ENCODE results near the gene RAET1L.

DNA sequence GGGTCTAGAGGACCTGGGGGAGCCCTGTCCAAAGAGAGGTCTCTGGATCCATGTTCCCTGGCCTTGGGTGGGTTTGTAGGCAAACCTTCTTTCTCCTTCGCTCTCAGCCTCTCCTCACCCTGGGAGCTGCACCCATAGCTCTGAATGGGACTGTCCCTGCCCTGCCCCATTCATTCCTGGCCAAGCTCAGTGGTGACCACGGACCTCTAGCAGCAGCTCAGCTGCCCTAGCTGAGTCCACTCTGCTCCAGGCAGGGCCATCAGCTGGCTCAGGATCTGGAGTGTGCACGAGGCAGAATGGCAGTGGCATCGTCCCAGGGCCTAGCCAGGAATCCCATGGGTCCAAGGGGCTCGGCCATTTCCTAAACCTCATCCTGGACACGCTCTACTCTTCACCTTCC is 38.3 kb upstream of the RAET1L start:
- TF ChIP-seq, protein P1, sequence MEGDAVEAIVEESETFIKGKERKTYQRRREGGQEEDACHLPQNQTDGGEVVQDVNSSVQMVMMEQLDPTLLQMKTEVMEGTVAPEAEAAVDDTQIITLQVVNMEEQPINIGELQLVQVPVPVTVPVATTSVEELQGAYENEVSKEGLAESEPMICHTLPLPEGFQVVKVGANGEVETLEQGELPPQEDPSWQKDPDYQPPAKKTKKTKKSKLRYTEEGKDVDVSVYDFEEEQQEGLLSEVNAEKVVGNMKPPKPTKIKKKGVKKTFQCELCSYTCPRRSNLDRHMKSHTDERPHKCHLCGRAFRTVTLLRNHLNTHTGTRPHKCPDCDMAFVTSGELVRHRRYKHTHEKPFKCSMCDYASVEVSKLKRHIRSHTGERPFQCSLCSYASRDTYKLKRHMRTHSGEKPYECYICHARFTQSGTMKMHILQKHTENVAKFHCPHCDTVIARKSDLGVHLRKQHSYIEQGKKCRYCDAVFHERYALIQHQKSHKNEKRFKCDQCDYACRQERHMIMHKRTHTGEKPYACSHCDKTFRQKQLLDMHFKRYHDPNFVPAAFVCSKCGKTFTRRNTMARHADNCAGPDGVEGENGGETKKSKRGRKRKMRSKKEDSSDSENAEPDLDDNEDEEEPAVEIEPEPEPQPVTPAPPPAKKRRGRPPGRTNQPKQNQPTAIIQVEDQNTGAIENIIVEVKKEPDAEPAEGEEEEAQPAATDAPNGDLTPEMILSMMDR (IDR thresholded peaks at IDR 0.05): no peak
- TF ChIP-seq, protein P2, sequence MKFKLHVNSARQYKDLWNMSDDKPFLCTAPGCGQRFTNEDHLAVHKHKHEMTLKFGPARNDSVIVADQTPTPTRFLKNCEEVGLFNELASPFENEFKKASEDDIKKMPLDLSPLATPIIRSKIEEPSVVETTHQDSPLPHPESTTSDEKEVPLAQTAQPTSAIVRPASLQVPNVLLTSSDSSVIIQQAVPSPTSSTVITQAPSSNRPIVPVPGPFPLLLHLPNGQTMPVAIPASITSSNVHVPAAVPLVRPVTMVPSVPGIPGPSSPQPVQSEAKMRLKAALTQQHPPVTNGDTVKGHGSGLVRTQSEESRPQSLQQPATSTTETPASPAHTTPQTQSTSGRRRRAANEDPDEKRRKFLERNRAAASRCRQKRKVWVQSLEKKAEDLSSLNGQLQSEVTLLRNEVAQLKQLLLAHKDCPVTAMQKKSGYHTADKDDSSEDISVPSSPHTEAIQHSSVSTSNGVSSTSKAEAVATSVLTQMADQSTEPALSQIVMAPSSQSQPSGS (CRISPR knock-in tag; IDR thresholded peaks at IDR 0.05; ENCODE audit: borderline replicate concordance, low read depth): no peak
- TF ChIP-seq, protein P3, sequence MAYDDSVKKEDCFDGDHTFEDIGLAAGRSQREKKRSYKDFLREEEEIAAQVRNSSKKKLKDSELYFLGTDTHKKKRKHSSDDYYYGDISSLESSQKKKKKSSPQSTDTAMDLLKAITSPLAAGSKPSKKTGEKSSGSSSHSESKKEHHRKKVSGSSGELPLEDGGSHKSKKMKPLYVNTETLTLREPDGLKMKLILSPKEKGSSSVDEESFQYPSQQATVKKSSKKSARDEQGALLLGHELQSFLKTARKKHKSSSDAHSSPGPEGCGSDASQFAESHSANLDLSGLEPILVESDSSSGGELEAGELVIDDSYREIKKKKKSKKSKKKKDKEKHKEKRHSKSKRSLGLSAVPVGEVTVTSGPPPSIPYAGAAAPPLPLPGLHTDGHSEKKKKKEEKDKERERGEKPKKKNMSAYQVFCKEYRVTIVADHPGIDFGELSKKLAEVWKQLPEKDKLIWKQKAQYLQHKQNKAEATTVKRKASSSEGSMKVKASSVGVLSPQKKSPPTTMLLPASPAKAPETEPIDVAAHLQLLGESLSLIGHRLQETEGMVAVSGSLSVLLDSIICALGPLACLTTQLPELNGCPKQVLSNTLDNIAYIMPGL (CRISPR knock-in tag; IDR thresholded peaks at IDR 0.05): no peak
- TF ChIP-seq, protein P4, sequence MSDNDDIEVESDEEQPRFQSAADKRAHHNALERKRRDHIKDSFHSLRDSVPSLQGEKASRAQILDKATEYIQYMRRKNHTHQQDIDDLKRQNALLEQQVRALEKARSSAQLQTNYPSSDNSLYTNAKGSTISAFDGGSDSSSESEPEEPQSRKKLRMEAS (CRISPR knock-in tag; IDR thresholded peaks at IDR 0.05): no peak
- TF ChIP-seq, protein P5, sequence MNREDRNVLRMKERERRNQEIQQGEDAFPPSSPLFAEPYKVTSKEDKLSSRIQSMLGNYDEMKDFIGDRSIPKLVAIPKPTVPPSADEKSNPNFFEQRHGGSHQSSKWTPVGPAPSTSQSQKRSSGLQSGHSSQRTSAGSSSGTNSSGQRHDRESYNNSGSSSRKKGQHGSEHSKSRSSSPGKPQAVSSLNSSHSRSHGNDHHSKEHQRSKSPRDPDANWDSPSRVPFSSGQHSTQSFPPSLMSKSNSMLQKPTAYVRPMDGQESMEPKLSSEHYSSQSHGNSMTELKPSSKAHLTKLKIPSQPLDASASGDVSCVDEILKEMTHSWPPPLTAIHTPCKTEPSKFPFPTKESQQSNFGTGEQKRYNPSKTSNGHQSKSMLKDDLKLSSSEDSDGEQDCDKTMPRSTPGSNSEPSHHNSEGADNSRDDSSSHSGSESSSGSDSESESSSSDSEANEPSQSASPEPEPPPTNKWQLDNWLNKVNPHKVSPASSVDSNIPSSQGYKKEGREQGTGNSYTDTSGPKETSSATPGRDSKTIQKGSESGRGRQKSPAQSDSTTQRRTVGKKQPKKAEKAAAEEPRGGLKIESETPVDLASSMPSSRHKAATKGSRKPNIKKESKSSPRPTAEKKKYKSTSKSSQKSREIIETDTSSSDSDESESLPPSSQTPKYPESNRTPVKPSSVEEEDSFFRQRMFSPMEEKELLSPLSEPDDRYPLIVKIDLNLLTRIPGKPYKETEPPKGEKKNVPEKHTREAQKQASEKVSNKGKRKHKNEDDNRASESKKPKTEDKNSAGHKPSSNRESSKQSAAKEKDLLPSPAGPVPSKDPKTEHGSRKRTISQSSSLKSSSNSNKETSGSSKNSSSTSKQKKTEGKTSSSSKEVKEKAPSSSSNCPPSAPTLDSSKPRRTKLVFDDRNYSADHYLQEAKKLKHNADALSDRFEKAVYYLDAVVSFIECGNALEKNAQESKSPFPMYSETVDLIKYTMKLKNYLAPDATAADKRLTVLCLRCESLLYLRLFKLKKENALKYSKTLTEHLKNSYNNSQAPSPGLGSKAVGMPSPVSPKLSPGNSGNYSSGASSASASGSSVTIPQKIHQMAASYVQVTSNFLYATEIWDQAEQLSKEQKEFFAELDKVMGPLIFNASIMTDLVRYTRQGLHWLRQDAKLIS (CRISPR knock-in tag; IDR thresholded peaks at IDR 0.05; ENCODE audit: borderline replicate concordance): no peak
- TF ChIP-seq SP1 (CRISPR knock-in tag; conservative IDR thresholded peaks at IDR 0.05) (no peak), CREB1 (CRISPR knock-in tag; IDR thresholded peaks at IDR 0.05) (no peak), ZNF138 (CRISPR knock-in tag; conservative IDR thresholded peaks at IDR 0.05) (no peak), TEAD4 (CRISPR knock-in tag; IDR thresholded peaks at IDR 0.05) (no peak), FOXP1 (CRISPR knock-in tag; IDR thresholded peaks at IDR 0.05; ENCODE audit: borderline replicate concordance) (no peak), HMGA2 (CRISPR knock-in tag; IDR thresholded peaks at IDR 0.05) (no peak), TCF7 (CRISPR knock-in tag; IDR thresholded peaks at IDR 0.05; ENCODE audit: low read depth) (no peak)
- TF ChIP-seq, protein P6, sequence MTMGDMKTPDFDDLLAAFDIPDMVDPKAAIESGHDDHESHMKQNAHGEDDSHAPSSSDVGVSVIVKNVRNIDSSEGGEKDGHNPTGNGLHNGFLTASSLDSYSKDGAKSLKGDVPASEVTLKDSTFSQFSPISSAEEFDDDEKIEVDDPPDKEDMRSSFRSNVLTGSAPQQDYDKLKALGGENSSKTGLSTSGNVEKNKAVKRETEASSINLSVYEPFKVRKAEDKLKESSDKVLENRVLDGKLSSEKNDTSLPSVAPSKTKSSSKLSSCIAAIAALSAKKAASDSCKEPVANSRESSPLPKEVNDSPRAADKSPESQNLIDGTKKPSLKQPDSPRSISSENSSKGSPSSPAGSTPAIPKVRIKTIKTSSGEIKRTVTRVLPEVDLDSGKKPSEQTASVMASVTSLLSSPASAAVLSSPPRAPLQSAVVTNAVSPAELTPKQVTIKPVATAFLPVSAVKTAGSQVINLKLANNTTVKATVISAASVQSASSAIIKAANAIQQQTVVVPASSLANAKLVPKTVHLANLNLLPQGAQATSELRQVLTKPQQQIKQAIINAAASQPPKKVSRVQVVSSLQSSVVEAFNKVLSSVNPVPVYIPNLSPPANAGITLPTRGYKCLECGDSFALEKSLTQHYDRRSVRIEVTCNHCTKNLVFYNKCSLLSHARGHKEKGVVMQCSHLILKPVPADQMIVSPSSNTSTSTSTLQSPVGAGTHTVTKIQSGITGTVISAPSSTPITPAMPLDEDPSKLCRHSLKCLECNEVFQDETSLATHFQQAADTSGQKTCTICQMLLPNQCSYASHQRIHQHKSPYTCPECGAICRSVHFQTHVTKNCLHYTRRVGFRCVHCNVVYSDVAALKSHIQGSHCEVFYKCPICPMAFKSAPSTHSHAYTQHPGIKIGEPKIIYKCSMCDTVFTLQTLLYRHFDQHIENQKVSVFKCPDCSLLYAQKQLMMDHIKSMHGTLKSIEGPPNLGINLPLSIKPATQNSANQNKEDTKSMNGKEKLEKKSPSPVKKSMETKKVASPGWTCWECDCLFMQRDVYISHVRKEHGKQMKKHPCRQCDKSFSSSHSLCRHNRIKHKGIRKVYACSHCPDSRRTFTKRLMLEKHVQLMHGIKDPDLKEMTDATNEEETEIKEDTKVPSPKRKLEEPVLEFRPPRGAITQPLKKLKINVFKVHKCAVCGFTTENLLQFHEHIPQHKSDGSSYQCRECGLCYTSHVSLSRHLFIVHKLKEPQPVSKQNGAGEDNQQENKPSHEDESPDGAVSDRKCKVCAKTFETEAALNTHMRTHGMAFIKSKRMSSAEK (CRISPR knock-in tag; IDR thresholded peaks at IDR 0.05; ENCODE audit: borderline replicate concordance): no peak

Data from WTC11 (cell line).